HG03457 (cell line): ENCODE data around the gene FPR2.
"Not testable (repeated sequence)": the region's sequence is repeated elsewhere in the genome, so short reads cannot be mapped to it uniquely, and the experiment has no call there.

Experiments
- ATAC-seq: cut with Tn5 transposase; IDR thresholded peaks from one replicate; pipeline ENCODE4 v1.9.1; 2021; ENCODE audit warnings: moderate number of reproducible peaks; ENCODE audit not compliant: unreplicated experiment

FPR2 gene

DNA sequence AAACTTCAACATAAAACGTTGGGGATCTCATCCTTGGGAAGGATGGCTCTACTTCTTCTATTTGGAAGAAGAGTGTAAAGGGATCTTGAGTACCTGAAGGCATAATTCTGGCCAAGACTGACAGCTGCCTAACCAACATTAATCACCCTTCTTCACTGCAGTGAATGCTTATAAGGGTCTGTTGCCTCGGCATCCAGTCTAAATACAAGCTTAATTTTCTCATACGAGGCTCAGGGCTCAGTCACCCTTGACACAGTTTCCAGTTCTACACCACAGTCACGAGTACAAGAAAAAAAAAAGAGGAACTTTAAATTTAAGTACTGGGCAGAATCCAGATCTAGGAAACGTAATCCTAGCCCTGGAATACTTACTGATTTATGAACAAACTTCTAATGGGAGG is 43.0 kb downstream of the FPR2 start:
- ATAC-seq = no peak

- not testable (repeated sequence) for ATAC-seq
Observed at GRCh38 chr19:51804789-51805188, 43.8 kb downstream of the FPR2 start.

DNA sequence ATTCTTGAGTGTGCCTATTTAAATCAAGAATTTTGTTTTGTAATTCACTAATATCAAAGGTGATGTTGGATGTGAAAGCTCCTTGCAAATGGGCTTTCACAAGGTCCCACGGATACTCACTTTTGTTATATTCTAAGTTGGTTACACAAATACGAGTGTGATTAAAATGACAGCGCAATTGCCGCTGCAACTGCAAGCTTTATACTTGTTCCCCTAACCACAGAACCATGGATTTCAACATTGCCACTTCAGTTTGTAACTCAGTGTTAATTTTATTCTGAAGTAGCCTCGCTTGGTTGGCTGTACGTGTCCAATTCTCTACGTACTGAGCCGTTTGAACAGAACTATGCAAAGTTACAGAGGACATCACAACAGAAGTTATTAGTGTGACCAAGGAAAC is 44.4 kb downstream of the FPR2 start:
- not testable (repeated sequence) for ATAC-seq

DNA sequence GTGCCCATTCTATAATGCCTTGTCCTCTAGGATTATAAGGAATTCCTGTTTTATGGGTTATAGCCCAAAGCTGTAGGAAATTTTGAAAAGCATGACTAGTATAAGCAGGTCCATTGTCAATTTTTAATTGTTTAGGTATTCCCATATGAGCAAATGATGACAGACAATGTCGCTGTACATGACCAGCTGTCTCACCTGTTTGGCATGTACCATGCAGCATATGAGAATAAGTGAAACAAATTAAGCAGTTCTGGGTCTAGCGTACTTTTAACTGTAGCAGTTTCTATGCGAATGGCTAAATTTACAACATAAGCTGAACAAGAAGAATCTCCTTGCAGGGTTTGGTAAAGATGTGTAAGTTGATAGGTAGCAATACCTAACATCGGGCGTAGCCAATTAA is 45.6 kb downstream of the FPR2 start:
- ATAC-seq = not testable (repeated sequence)

- ATAC-seq = no peak
Observed at GRCh38 chr19:51807111-51807701, 46.2 kb downstream of the FPR2 start.

DNA sequence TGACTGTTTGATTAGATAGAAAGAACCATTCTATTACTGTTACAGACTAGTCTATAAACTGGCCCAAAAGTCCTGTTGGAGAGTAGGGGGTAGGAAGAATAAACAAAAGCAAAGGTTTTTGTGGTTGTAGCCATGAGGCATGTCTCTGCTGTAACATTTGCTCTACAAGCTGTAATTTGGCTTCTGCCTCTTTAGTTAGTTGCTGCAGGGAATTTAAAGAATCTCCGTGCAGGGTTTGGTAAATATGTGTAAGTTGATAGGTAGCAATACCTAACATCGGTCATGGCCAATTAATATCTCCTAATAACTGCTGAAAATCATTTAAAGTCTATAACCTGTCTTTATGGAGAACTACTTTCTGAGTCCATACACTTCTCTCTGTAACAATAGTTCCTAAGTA is 46.9 kb downstream of the FPR2 start:
- ATAC-seq = no peak

DNA sequence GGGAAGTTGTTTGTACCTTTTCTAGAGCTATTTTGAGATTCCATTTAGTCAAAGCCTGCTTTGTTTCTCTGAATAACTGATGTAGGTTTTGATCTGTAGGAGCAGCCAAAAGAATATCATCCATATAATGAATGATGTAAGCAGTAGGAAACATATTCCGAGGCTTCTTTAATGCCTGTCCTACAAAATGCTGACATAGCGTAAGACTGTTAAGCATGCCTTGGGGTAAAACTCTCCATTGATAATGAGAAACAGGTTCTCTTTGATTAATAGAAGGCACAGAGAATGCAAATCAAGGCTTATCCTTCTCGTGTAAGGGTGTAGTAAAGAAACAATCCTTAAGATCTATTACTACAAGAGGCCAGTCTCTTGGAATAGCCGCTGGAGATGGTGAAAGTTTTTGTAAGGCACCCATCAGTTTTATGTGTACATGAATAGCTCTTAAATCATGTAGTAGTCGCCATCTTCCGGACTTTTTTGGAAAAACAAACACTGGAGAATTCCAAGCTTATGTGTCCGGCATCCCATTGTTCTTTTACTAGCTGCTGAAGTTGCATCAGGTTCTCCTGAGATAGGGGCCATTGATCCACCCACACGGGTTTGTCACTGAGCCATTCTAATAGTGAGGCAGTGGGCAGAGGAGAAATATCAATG is 47.5 kb downstream of the FPR2 start:
- ATAC-seq = no peak

DNA sequence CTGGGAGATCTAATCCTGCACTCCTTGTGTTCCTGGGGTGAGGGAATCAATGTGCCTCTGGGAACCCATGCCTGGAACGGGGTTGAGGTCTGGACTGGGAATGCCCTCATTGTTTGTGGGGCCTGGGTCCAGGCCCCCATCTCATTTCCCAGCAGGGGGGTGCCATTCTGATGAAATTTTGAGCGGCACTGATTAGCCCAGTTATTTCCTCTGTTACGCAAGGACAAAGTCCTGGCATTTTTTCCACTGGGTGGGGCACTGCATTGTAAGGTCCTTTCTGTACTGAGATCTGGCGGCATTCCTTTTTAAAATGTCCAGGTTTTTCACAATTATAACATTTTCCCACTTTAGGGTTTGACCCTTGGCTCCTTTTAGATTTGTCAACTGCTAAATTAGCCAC is 48.8 kb downstream of the FPR2 start:
- ATAC-seq = no peak

DNA sequence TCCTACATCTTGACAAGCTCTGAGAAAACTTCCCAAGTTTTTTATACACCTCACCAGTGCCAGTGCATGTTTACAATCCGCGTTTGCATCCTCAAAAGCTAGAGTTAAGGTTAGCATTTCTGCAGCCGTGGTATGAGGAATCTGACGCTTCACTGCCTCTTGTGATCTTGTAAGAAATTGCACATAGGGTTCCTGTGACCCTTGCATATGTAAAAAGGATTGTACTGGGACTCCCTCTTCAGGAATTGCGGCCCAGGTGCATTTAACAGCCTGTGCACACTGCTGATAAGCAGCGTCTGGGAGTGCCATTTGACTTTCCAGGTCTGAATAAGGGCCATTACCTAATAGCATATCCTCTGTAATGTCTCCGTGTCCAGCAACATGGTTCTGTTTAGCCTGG is 49.2 kb downstream of the FPR2 start:
- ATAC-seq = no peak

GRCh38 chr19:51811344-51811743 is 50.4 kb downstream of the FPR2 start:
- no peak for ATAC-seq

GRCh38 chr19:51815043-51815442 is 54.1 kb downstream of the FPR2 start:
- ATAC-seq = no peak

DNA sequence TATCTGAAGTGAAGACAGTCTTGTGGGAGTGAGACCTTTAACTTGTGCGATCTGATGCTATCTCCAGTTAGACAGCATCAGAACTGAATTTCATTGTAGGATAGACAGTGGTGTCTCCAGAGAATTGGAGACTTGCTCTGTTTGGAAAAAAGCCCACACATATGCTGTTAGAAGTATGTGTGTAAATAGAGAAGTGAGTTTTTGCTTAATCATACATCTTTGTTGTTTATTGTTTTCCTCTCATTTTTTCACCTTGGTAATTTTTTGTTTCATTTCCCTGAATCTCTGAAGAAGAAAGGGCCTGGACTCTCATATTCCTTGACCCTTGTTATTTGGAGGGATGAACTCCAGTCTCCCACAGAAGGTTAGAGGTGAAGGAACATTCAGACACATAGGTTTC is 55.7 kb downstream of the FPR2 start:
- no peak for ATAC-seq

DNA sequence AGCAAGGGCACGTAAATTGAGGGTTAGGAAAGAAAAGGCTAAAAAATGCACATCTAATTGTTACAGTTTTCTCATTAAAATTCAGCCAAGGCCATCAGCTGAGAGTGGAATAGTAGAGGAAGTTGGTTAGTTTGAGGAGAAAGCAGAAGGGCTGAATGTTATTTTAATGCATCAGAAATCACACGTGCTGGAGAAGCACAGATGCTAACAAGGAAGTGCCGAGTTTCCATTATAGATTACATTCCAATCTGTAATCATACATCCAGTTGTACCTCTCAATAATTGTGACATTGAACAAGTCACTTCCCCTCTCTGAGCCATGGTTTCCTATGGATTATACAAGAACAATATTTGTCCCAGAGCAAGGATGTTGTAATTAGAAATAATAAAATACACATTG is 59.0 kb downstream of the FPR2 start:
- ATAC-seq = no peak
